Bronchial epithelial cell (primary cell): ENCODE data around the gene PPP2R5E. TPM values are rescaled to one million over a fixed set of nuclear protein-coding genes. Genes with fewer than 3 reads are reported as not detected.
A peak's percentile ranks its signal among the peaks of the same experiment; 100 is the strongest.
"Not testable (repeated sequence)": the region's sequence is repeated elsewhere in the genome, so short reads cannot be mapped to it uniquely, and the experiment has no call there.

ENCODE experiments used
- DNase-seq: peaks from one replicate; pipeline ENCODE4 v3.0.0-alpha.2; 2010; ENCODE audit warnings: low read depth
- FAIRE-seq: peaks from 2 replicates; lab custom pipeline; 2011; peaks lifted over from hg19 to GRCh38; lab: Jason Lieb, UNC
- H3K27me3 ChIP-seq: 2 replicates; pipeline ENCODE4 v1.5.1; 2011; ENCODE audit warnings: low read length; ENCODE audit not compliant: control insufficient read depth, insufficient read depth
- H3K36me3 ChIP-seq: 2 replicates; pipeline ENCODE4 v1.5.1; 2011; ENCODE audit warnings: low read length; ENCODE audit not compliant: control insufficient read depth, insufficient read depth
- H3K4me3 ChIP-seq: 2 replicates; pipeline ENCODE4 v1.5.1; 2011; ENCODE audit warnings: mild to moderate bottlenecking, low read depth, low read length, control low read depth
- CTCF ChIP-seq: IDR thresholded peaks from 2 replicates; pipeline ENCODE4 v1.5.1; 2011; ENCODE audit warnings: mild to moderate bottlenecking, moderate library complexity, low read length, control low read depth, inconsistent platforms; ENCODE audit not compliant: insufficient read depth, severe bottlenecking
- total RNA-seq: library from RNA; depleted of rRNA; stranded (reverse); fragments of >200 nt; gene quantifications from 2 replicates; pipeline ENCODE4 v1.2.1, GENCODE V29; 2014

The PPP2R5E gene
- 11.6 and 14.5 TPM in 2 replicates for total RNA-seq

GRCh38 chr14:63543000-63543825 lies at the start of gene PPP2R5E:
Gene PPP2R5E, minus strand, starts transcription at chr14:63543377. Its CDS starts 3,692 bp downstream, at chr14:63539685.
- H3K4me3 ChIP-seq = peak within 1 kb of the TSS; percentile 90
- FAIRE-seq (no peak), DNase-seq (peak; percentile 98)
- H3K36me3 ChIP-seq = peaks cover under 1% of the 10 kb centered on the region
- no peak for TF ChIP-seq CTCF
- H3K27me3 ChIP-seq = no peaks in the 10 kb centered on the region

GRCh38 chr14:63583046-63583445 lies 39.9 kb upstream of the PPP2R5E start:
- H3K4me3 ChIP-seq, H3K27me3 ChIP-seq, H3K36me3 ChIP-seq, FAIRE-seq, DNase-seq: not testable (repeated sequence)

GRCh38 chr14:63581491-63581890 lies 38.3 kb upstream of the PPP2R5E start:
- Histone ChIP-seq H3K27me3 (no peaks in the 10 kb centered on the region), H3K4me3 (no peak overlapping the region), H3K36me3 (no peaks in the 10 kb centered on the region)
- DNase-seq = no peak
- TF ChIP-seq CTCF = no peak
- FAIRE-seq = no peak

GRCh38 chr14:63578300-63578699 lies 35.1 kb upstream of the PPP2R5E start:
- DNase-seq = peak; percentile 72

GRCh38 chr14:63573581-63573980 lies 30.4 kb upstream of the PPP2R5E start:
- no peak for FAIRE-seq
- Histone ChIP-seq H3K27me3 (no peaks in the 10 kb centered on the region), H3K4me3 (no peak overlapping the region), H3K36me3 (no peaks in the 10 kb centered on the region)
- peak; percentile 29 for DNase-seq
- no peak for TF ChIP-seq CTCF

More at GRCh38 chr14:63578300-63578699, 35.1 kb upstream of the PPP2R5E start:
- H3K4me3 ChIP-seq = no peak overlapping the region
- FAIRE-seq = no peak
- no peaks in the 10 kb centered on the region for H3K36me3 ChIP-seq
- no peak for TF ChIP-seq CTCF
- H3K27me3 ChIP-seq = no peaks in the 10 kb centered on the region

GRCh38 chr14:63565448-63565847 lies 22.3 kb upstream of the PPP2R5E start:
- no peaks in the 10 kb centered on the region for H3K36me3 ChIP-seq
- DNase-seq = peak; percentile 37
- TF ChIP-seq CTCF = no peak
- no peak overlapping the region for H3K4me3 ChIP-seq
- FAIRE-seq = no peak
- H3K27me3 ChIP-seq = no peaks in the 10 kb centered on the region
